Umbilical cord (tissue), 2 donors: ENCODE data around the gene COL11A2. TPM values are rescaled to one million over a fixed set of nuclear protein-coding genes. Genes with fewer than 3 reads are reported as not detected.

Experiments used
- DNase-seq: peaks from one replicate; pipeline ENCODE4 v3.0.0-alpha.2; 2015; ENCODE audit warnings: low spot score
- total RNA-seq: library from RNA; depleted of rRNA; stranded (reverse); fragments of >200 nt; gene quantifications from one replicate; pipeline ENCODE4 v1.2.3, GENCODE V29; 2014; ENCODE audit warnings: low replicate concordance; ENCODE audit not compliant: insufficient read depth

COL11A2 gene
- total RNA-seq, 1 donor from 2014 or later, result 0.72 TPM

DNA sequence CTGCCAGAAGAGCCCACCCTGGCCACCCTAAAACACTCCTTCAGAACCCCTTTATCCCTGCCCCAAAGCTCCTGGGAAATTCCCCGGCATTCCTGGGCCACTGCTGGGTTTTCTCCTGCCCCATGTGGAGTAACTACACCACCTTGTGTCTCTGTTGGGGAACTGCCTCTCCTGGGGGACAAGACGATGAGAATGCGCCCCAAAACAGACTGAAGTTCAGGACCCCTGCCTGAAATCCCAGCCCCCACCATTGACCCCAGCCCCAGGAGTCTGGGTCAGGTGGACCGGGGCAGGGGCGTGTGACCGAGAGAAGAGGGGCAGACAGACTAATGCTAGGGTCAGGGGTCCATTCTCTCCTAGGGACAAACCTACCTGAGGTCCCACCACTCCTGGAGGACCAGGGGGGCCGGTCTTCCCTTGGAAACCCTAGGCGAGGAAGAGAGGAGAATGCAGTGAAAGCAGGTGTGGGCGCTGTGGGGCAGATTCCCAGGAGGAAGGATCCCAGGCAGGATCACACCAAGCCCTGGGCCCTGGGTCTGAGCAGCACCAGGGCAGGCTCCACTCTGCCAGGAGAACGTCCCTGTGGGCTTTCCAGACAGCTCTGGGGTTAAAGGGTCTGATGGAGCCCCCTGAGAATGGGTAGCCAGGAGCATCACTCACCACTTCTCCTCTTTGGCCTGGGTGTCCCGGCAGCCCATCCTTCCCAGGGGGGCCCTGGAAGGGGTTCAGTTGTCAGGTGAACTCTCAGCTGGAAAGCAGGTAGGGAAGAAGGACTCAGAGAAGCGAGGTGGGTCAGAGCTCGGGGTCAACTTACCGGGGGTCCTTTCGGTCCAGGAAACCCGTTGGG lies 19.4 kb downstream of the COL11A2 start:
- DNase-seq, result no peak

DNA sequence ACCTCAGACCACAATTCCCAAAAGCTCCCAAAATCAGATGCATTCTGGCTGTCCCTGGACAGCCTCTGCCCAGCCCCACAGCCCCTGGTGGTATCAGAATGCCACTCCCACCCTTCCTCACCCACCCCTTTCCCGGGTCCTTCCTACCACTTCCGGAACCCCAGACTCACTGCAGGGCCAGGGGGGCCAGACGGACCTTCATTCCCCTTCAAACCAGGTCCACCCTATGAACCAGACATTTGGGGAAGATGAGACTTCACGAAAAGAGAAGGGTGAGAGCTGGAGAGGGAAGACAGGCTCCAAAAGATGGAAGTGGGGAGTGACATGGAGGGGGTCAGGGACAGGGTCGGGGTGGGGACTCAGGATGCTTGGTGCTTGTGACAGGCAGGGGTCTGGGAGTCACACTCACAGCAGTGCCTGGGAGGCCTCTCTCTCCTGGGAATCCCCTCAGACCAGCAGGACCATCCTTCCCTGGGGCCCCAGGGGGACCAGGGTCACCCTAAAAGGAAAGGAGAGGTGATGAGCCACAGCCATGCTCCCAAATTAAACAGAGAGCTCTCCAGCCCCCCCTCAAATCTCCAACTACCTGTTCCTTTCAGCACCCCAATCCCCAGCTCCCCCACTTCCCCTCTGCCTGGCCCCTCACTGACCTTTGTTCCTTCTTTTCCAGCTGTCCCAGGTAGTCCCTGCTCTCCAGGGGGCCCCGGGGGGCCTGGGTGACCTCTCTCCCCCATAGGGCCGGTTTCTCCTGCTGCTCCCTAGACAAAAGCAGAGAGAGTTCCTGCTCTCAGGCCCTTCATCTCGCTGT lies 20.2 kb downstream of the COL11A2 start:
- DNase-seq, result no peak

DNA sequence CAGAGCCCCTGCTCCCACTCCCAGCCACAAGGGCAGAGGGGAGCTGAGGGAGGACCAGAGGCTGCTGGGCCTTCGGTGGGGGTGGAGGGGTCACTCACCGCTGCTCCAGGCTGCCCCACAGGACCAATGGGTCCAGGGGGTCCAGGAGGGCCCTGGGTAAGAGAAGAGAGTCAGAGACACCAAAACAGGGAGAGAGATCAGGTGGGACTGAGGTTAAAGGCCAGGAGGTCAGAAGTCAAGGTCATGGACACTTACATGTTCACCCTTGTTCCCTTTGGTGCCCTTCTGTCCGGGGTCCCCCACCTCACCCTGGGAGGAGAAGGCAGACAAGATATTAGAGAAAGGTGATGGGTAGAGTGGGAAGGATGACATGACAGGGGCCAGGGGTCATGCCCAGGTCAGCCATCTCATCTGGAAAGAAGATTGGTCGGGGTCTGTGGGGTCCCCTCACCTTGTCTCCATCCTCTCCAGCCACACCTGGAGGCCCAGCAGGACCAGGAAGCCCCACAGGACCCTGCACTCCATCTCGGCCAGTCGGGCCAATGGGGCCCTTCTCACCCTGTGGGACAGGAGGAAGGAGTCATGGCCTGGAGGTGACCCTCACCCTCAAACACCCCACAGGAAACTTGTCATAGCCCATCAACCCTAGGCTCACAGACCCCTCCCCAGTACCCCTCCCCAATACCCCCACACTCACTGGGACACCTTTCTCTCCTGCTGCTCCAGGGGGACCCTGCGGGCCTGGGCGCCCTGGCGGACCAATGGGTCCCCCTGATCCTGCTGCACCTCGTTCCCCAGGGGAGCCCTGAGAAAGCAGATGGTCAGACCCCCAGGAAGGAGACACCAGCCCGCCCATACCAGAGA lies 21.0 kb downstream of the COL11A2 start:
- no peak for DNase-seq

DNA sequence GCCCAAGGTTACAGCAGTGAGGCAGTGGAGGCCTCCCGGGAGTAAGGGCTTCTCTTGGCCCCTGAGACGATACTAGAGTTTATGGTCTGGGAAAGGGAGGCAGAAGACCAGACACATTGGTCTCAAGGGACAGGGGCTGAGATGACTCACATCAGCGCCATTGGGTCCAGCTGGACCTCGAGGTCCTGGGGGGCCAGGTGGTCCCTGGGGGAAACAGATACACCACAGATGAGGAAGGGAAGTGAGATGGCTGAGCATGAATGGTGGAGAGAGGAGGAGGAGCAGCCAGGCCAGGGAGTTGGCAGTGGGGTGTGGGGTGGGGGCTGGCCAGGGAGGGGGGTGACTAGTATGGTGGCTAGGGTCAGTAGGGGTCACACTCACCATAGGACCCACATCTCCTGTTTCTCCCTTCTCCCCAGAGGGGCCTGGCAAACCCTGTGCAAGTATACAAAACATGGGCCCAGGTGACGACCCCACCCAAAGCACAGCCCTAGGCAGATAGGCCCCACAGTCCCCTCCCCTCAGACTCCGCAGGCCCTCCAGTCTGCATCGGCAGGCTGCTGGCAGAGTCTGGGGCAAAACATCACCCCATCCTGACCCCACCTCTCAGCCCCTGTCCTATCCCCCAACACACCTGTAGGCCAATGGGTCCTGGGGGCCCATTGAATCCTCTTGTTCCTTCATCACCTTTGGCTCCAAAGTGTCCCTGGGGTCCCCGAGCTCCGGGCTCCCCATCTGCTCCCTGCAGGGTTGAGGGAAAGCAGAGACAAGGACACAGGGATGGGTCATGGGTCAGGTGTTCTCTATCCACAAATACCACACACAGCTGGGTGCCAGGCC lies 21.9 kb downstream of the COL11A2 start:
- DNase-seq, result no peak

DNA sequence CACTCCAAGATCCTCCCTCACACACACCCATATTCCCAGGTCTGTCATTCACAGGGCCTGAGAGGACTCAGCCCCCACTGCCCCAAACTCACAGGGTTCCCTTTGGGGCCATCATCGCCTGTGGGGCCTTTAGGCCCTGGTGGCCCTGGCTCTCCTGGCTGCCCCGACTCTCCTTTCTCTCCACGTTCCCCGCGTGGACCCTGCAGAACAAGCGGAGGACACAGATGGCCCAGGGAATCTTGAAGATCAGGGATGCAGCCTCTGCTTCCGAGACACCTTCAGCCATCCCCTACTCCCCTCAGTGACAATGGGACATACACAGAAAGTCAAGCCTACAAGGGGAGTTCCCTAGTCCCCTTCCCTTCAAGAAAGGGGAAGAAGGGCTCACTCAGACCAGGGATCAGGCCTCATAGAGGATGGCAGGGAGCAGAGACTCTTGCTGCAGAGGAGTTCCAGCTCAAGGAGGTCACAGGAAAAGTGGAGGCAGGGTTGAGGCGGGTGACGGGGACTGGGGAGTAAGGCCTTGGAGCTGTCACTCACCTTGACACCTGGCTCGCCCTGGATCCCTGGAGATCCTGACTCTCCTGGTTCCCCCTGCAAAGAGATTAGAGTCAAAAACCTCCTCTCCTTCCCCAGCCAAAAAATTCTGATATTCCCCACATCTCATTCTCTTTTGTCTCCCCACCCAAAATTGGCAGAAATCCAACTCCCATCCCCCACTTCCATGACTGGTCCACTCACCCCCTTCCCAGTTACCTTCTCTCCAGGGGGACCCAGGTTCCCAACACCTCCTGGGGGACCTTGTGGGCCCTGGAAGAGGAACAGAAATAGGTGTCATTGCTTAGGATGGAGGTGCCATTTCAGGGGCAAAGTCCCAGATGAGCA lies 22.7 kb downstream of the COL11A2 start:
- no peak for DNase-seq

DNA sequence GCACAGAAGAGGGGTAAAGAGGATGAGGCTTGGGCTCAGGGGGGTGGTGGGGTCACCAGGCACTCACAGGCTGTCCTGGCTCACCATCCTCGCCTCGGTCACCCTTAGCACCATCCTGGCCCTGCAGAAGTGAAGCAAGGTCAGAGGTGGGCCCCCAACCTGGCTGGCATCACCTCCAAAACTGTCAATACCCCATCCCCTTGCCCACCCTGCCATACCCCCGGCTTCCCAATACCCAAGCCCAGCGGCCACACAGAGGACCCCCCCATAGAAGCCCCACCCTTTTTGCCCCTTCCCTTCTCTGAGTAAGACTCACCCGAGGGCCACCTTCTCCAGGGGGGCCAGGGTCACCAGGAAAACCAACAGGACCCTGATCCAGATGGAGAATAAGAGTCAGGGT lies 23.6 kb downstream of the COL11A2 start:
- DNase-seq, result no peak

DNA sequence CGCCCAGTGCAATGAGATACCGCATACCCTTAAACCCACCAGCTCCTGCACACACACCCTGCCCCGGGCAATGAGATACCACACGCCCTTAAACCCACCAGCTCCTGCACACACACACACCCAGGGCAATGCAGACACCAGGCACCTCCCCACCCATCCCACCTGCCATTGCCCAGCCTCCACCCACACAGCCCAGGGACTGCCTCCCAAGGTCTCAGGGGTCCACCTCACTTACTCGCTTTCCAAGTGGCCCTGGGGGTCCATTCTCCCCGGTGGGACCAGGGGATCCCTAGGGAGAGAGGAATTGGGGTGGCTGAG lies 24.0 kb downstream of the COL11A2 start:
- DNase-seq, result no peak

DNA sequence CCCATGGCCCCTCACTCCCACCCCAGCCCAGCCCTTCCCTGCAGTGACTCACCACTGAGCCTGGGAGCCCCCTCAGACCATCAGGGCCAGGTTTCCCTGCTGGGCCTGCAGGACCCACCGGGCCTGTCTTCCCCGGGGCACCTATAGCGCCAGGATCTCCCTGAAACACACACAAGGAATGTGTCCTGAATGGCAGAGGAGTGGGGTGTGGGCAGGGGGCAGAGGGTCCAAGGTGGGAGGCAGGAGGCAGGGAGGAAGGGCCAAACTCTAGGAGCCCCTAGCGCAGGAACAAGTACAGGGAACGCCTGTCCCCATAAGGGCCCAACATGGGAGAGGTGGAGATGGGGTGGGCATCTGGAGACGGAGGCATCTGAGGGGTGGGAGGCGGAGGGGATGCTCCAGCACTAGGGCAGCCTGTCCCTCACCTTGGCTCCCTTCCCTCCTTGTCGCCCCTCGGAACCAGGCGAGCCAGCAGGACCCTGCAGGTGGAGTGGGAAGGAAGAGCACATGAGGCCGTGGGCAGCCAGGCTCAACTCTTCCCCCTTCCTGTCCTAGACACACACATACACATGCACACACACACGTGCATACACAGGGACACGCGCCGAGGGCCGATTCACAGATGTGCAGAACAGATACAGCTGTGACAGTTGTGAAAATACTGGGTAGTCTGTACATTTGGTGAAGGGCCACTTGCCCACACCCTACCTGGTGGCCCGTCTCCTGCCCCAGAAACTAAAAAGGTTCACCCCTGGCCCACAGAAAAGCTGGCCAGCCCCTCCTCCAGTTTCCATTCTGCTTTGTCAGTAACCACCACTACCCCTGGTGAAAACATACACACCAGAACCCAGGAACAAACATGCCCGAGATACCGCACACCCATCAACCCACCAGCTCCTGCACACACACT lies 24.6 kb downstream of the COL11A2 start:
- DNase-seq, result no peak

DNA sequence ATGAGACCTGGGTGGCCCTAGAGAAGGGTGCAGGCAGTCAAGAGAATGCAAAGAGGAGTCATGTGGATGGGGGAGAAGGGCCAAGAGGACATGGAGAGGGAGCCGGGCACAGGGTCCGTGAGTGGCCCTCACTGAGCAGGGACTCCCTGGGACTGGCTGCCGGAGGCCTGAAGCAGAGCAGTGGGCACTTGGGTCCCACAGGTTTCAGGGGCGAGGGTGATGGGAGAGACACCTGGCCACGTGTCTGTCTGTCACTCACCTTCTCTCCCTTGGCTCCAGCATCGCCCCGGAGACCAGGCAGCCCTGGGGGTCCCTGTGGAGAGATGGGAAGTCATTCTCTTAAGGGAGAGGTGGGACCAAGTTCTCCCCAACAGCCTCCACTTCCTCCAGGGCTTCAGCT lies 25.5 kb downstream of the COL11A2 start:
- DNase-seq, result no peak

DNA sequence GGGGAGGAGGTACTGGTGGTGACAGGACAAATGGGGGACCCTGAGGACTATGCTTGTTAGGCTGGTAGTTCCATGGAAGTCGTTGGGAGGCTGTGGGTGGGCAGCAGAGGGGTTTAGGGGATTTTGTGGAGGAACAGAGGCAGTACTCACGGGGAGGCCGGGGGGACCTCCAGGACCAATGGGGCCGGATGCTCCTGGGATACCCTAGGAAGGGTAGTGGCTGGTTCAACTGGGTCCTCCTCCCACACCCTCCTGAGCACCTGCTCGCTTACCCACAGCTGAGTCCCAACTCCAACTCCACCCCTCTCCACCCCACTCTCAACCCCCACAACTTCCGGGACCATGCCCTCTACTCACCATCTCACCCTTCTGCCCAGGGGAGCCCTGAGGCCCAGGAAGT lies 25.9 kb downstream of the COL11A2 start:
- DNase-seq, result no peak

DNA sequence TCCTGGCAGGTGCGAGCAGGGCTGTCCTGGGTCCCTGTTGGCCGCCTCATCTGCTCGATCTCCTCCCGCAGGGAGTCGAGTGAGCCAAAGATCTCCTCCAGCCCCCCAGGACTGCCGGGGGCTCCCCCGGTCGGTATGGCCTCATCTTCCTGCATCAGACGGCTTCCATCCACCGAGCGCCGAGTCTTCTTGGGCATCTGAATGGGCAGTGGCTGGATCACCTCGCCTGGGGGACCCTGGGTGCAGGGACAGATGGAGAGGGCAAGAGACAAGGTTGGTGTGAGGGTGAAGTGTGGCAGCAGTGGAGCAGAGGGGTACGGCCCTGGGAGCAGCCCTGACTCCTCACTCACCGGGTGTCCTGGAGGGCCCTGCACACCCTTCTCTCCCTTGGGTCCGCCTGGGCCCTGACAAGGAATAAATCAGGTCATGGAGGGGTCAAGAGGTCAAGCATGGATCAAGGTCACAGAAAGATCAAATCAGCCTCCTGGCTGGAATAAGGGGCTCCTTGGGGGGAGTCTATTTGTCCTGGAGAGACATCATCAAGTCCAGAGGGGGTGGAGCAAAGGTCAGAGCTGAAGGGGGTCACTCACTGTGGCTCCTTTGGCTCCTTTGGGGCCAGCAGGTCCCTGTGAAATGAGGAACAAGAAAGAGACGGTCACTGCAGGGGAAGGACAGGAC lies 26.5 kb downstream of the COL11A2 start:
- DNase-seq, result no peak

DNA sequence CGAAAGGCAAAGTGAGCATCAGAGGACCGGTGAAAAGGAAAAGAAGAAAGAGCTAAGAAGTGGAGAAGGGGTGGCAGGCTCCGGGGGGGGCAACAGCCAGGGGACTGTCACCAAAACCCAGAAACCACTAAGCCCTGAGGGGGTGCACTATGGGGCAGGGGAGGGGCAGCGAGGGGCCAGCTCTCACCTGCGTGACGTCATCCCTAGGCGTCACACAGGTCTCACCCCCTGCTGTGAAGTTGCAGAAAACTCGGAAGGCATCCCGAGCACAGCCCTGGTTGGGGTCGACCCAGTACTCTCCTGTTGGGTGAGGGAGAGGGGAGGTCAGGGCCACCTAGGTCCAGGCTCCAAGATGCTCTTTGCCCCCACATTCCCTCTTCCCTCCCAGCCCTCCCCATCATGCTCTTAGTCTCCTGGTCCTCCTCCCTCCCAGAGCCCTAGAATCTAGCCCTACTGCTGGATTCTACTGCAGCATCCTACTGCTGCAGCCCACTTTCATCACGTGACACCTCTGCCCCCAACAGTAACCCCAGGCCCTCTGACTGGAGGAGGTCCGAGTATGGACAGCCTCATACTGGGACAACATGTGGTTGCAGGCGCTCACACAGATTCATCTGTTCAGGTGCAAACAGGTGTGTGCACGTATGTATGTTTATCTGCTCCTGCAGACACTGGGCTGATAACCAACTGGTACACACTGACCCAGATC lies 27.4 kb downstream of the COL11A2 start:
- no peak for DNase-seq

DNA sequence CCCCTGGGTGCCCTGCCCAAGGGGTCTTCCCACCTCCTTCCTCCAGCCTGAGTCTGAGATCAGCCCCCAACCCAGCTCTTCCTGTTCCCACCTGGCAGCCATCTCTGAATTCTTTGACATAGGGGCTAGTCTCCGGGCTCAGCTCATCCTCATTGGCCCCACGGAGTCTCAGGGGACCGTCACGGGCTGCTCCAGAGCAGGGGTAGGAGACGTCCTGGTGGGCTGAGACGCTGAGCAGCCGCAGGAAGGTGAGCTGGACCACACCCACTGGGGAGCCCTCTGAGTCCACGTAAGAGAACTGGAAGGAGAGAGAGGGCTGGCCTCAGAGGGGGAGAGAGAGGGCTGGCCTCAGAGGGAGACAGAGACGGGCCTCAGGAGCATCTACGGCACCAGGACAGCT lies 28.1 kb downstream of the COL11A2 start:
- no peak for DNase-seq

DNA sequence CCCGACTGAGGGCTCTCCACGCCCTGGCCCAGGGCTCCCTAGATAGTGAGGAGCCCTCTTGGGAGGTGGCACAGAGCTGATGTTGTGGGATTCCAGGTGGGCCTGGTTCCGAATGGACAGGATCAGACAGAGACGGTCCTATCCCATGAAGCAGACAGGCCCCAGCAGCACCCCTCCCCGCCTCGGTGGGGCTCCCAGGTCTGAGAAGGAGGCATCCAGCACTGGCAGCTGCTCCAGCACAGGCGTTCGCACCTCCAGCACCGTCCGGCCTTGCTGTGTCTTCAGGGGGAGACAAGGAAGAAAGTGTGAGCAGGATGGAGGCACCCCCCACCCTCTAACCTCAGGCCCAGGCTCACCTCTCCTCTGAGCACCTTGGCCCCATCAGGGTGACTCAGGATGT lies 28.7 kb downstream of the COL11A2 start:
- no peak for DNase-seq

DNA sequence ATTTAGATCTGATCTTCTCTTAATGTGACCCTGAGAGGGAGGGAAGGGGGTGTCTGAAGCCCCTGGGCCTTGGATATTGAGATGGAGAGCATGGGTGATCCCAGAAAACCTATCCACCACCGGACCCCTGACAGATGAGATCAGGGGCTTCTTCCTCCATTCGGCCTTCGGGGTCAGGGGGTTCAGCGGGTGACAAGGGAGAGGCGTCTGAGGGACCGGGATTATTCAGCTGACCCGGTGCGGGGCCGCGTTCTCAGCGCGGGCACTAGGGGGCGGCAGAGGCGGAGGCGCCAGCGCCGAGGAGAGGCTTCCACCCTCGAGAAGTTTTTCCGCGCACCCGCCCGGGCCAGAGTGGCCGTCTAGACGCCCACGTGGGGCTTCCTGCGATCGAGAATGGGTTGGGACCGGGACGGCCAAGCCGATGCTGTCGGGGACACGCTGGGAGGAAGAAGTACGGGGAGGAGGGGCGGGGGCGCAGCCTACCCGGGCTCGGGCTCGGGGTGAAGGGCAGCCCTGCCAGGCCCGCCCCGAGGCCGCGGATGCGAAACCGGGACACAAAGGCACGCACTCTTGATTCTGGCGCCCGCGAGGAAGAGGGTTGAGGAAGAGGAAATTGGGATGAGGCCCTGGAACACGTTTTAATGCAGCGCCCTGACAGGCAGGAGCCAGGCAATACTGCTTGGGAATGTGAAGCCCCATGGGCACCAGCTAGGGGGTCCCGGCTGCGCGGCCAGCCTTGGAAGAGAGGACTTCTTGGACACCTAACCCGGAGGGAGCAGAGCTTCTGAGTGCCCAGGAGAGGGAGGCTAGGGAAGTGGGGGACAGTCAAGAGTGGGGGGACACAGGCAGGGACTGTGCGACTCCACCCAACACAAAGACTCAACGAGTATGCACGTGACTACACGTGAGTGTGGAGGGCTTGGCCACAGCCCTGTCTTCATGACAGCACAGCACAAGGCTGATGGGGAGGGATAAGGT lies 30.6 kb downstream of the COL11A2 start:
- peak; percentile 68 for DNase-seq

DNA sequence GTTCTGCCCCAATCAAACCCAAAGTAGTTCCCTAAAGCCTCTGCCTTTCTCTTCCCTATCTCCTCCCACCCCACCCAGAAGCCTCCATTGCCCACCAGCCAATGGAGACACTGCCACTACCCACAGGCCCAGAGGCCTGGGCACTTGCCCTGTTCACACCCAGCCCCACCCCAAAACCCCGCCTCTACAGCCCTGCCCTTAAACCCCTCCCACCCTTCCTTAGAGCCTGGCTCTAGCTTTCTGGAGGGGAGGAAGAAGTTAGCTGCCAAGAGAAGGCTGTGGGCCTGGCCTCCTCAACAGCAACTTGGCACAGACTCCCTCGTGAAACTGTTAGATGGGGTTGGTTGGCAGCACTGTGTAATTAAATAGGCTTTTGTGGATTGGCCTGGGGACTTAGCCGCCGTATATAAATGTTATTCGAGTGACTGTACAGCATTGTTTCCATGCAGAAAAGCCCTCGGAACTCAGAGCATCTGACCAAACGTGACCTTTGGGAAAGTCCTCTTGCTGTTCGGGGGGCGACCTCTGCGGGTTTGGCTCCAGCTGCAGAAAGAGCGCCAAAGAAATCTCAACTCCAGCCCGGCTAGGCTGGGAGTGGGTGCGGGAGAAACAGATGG lies 31.4 kb downstream of the COL11A2 start:
- peak; percentile 76 for DNase-seq
